T-helper 1 cell (primary cell): Measurements from ENCODE around the gene BEST2.

ENCODE experiments used
- DNase-seq, 5 donors: peaks; one replicate each; pipeline ENCODE4 v3.0.0-alpha.2; 2012 to 2020

Gene BEST2

DNA sequence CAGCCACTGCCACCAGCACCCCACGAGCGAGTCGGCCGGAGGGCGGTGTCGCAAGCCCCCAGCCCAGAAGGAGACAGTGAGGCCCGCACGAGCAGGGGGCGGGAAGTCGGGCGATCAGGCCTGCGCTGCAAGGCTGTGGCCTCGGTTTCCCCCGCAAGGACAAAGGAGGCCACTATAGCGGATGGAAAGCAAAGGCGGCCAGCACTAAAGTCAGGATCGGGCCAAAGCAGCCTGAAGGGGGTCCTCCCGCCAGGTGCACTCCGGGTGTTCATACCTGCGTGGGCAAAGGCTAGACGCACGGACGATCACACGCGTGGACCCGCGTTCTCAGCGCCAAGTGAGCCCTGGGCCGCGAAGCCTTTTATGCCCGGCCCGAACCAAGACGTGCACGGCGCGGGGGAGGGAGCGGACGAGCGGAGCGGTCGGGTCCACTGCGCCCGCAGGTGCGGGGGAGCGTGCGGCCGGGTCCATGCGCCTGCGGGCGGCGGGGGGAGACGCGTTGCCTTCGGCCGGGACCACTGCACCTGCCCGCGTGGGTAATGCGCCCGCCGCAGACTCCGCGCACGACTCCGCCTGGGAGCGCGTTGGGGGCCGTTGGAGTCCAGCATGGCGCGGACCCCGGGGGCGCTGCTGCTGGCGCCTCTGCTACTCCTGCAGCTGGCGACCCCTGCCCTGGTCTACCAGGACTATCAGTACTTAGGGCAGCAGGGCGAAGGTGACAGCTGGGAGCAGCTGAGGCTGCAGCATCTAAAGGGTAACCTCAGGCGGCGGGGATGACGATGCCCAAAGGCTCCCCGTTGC, 50.1 kb downstream of the BEST2 start, which contains the start of the genes PRDX2 and THSD8:
TSS of gene PRDX2 (minus strand) at position 335 of the 801 bp plus-strand sequence. CDS start 539 bp downstream, outside the sequence.
TSS of gene THSD8 (plus strand) at position 604 of the 801 bp plus-strand sequence. CDS start at position 607, 3 bp downstream.
- DNase-seq: peak in 2 of 5 donors; percentile 59 to 86

DNA sequence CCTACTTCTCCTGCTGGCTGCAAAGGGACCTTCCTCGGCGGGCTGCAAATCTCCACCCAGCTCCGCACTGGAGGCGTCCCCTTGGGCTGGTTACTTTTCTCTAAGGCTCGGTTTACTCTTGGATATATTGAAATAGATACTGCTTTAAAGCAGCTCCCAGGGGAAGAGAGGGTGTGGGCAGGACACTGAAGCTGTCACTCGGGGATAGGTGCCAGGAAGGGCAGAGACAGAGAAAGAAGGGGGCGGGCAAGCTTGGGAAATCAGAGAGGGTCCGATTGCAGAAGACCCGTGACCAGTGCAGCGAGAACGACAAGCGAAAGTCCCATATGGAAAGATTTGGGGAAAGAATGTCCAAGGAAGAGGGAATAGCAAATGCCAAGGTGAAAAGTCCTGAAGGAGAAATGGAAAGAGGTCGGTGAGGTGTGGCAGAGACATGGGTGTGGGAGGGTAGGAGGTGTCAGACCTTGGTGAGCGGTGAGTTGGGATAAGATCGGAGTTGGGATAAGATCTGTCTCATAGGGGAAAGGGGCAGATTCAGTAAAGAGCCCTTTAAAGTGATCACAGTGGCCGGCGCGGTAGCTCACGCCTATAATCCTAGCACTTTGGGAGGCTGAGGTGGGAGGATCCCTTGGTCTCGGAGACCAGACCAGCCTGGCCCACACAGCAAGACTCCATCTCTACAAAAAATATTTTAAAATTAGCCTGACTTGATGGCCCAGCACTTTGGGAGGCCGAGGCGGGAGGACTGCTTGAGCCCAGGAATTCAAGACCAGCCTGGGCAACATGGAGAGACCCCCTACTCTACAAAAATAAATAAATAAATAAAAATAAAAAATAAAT, 50.9 kb downstream of the BEST2 start:
- DNase-seq: no peak

DNA sequence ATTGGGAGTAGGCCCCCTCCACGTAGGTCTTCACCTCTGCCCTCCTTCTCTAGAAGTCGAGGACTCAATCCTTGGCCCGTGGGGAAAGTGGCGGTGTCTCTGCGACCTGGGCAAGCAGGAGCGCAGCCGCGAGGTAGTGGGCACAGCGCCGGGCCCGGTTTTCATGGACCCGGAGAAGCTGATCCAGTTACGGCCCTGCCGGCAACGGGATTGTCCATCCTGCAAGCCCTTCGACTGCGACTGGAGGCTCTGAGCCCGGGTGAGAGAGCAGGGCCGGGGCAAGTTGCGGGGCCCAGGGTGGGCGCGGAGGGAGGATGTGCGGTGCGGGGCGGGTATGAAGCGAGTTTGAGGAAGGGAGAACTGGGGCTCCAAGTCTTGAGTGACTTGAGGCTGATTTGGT, 52.5 kb downstream of the BEST2 start:
- no peak for DNase-seq

DNA sequence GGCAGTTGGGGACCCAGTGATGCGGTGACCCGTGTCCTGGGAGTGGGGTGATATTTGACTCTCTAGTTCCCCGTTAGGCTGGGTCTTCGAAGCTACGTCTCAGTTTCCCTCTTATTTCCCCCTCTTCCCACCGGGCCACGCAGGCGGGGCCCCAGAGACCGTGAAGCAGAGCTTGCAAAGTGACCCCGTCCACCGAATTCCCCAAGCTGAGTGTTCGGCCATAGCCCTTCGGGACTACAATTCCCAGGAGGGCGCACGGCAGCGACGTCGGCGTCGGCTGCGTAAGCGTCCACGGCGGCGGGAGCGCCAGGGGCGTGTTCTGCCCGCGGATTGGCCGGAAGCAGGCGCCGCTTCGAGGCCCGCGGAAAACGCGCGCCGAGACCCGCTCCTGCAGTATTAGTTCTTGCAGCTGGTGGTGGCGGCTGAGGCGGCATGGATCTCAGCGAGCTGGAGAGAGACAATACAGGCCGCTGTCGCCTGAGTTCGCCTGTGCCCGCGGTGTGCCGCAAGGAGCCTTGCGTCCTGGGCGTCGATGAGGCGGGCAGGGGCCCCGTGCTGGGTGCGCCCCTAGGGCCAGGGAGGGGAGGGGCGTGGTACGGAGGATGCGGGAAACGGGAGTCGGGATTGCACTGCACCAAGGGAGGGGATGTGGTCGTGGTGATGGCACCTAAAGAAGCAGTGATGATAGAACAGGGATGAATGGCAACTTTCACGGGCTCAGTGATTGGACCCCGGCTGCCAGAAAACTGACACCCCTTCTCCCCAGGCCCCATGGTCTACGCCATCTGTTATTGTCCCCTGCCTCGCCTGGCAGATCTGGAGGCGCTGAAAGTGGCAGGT, 54.9 kb downstream of the BEST2 start, which contains the start of gene RNASEH2A:
TSS of gene RNASEH2A (plus strand) at position 343 of the 840 bp plus-strand sequence. CDS start at position 433, 90 bp downstream.
- peak; percentile 67 to 91 (median 78) for DNase-seq
